ENCODE results near the gene XPO4.
"Not testable (repeated sequence)": the region's sequence is repeated elsewhere in the genome, so short reads cannot be mapped to it uniquely, and the experiment has no call there.

XPO4 gene

GRCh38 chr13:20869540-20869939 lies 33.0 kb downstream of the XPO4 start:
- no peak for TF ChIP-seq POLR2A (IDR thresholded peaks at IDR 0.05; ENCODE audit: low read depth, low read length)
- FAIRE-seq (no peak), DNase-seq (ENCODE audit: insufficient read length, low spot score) (no peak)

GRCh38 chr13:20867408-20867807 lies 35.1 kb downstream of the XPO4 start:
- DNase-seq (ENCODE audit: insufficient read length, low spot score): no peak
- no peak for TF ChIP-seq POLR2A (IDR thresholded peaks at IDR 0.05; ENCODE audit: low read depth, low read length)
- no peak for FAIRE-seq

DNA sequence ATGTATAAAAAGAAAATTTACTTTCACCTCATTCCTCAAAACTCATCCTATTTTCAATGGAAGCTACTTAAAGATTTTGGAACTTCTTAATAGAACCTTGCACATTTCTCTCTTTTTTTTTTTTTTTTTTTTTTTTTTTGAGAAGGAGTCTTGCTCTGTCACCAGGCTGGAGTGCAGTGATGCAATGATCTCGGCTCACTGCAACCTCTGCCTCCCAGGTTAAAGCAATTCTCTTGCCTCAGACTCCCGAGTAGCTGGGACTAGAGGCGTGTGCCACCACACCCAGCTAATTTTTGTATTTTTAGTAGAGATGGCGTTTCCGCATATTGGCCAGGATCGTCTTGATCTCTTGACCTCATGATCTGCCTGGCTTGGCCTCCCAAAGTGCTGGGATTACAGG lies 40.9 kb downstream of the XPO4 start:
- not testable (repeated sequence) for FAIRE-seq

GRCh38 chr13:20860844-20861243 lies 41.7 kb downstream of the XPO4 start:
- FAIRE-seq (no peak), DNase-seq (ENCODE audit: insufficient read length, low spot score) (no peak)
- no peak for TF ChIP-seq POLR2A (IDR thresholded peaks at IDR 0.05; ENCODE audit: low read depth, low read length)

More for the DNA sequence above, 40.9 kb downstream of the XPO4 start:
- DNase-seq (ENCODE audit: insufficient read length, low spot score): not testable (repeated sequence)

GRCh38 chr13:20856650-20857049 lies 45.9 kb downstream of the XPO4 start:
- no peak for TF ChIP-seq POLR2A (IDR thresholded peaks at IDR 0.05; ENCODE audit: low read depth, low read length)
- no peak for FAIRE-seq
- no peak for DNase-seq (ENCODE audit: insufficient read length, low spot score)

- TF ChIP-seq POLR2A (IDR thresholded peaks at IDR 0.05; ENCODE audit: low read depth, low read length): no peak
- DNase-seq (ENCODE audit: insufficient read length, low spot score) (no peak), FAIRE-seq (no peak)
These were observed 50.6 kb downstream of the XPO4 start for GRCh38 chr13:20851844-20852402.

GRCh38 chr13:20848944-20849343 lies 53.6 kb downstream of the XPO4 start:
- no peak for TF ChIP-seq POLR2A (IDR thresholded peaks at IDR 0.05; ENCODE audit: low read depth, low read length)
- FAIRE-seq (no peak), DNase-seq (ENCODE audit: insufficient read length, low spot score) (no peak)

DNA sequence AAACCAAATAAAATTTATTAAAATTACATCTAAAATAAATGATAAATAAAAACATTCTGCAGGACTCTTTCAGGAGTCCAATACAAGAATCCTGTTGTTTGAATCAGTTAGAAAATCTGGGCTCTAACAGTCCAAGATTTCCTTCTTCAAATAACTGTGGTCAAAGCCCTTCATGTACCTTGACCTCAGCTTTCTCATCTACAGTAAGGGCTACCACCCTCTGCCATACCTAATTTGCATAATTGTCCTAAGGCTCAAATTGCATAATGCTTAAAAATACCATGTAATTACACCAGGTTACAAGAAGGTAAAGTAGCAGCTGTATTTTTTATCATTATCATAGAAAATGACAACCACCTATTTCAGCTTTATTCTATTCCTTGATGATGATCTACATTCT lies 54.3 kb downstream of the XPO4 start:
- FAIRE-seq (no peak), DNase-seq (ENCODE audit: insufficient read length, low spot score) (no peak)
- TF ChIP-seq POLR2A (IDR thresholded peaks at IDR 0.05; ENCODE audit: low read depth, low read length): no peak

- no peak for TF ChIP-seq POLR2A (IDR thresholded peaks at IDR 0.05; ENCODE audit: low read depth, low read length)
- DNase-seq (ENCODE audit: insufficient read length, low spot score) (no peak), FAIRE-seq (no peak)
These were observed 55.2 kb downstream of the XPO4 start for GRCh38 chr13:20847296-20847695.

GRCh38 chr13:20843166-20843565 lies 59.4 kb downstream of the XPO4 start:
- no peak for FAIRE-seq
- no peak for DNase-seq (ENCODE audit: insufficient read length, low spot score)
- TF ChIP-seq POLR2A (IDR thresholded peaks at IDR 0.05; ENCODE audit: low read depth, low read length): no peak

GRCh38 chr13:20840568-20840967 lies 62.0 kb downstream of the XPO4 start:
- no peak for TF ChIP-seq POLR2A (IDR thresholded peaks at IDR 0.05; ENCODE audit: low read depth, low read length)
- no peak for FAIRE-seq
- DNase-seq (ENCODE audit: insufficient read length, low spot score): no peak

- no peak for TF ChIP-seq POLR2A (IDR thresholded peaks at IDR 0.05; ENCODE audit: low read depth, low read length)
- no peak for FAIRE-seq
- DNase-seq (ENCODE audit: insufficient read length, low spot score): no peak
These were observed 68.5 kb downstream of the XPO4 start for GRCh38 chr13:20833900-20834679.

DNA sequence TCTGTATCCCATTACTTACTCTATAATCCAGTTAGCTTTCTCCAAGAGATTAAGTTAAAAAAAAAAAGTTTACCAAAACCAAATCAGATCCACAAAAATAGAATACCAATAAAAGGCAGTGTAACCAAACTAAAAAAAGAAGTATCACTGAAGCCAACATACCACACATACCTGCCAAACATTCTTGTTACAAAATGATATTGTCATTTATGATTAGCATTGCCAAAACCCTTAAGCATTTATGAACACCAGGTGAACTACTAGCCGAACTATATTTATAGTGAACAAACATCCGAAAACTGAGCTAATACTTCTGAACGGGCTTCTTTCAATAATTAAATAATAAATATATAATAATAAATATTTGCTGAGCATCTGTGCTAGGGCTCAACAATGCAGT lies 69.7 kb downstream of the XPO4 start:
- TF ChIP-seq POLR2A (IDR thresholded peaks at IDR 0.05; ENCODE audit: low read depth, low read length): no peak
- no peak for FAIRE-seq

DNA sequence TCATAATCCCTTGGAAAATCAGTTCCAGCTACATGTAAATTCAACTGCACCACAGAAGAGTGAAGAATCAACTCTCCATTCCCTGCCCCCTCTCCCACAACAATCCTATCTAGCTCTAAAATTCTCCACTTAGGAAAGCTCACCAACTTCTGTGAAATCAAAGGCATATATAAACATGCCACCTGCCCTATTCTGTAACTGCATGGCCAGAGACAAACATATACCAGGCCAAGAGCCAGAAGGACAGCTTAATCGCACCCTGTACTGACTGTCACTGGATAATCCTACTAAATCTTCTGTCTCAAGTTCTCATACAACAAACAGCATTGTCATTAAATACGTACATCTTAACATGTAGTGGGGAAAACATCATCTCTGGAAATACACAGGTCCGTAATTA lies 70.6 kb downstream of the XPO4 start:
- FAIRE-seq (no peak), DNase-seq (ENCODE audit: insufficient read length, low spot score) (no peak)
- TF ChIP-seq POLR2A (IDR thresholded peaks at IDR 0.05; ENCODE audit: low read depth, low read length): no peak

More for the DNA sequence above, 69.7 kb downstream of the XPO4 start:
- no peak for DNase-seq (ENCODE audit: insufficient read length, low spot score)

GRCh38 chr13:20831254-20831653 lies 71.3 kb downstream of the XPO4 start:
- no peak for DNase-seq (ENCODE audit: insufficient read length, low spot score)
- FAIRE-seq: no peak
- no peak for TF ChIP-seq POLR2A (IDR thresholded peaks at IDR 0.05; ENCODE audit: low read depth, low read length)

Measured in H54 (cell line).